Coronary artery (tissue), 2 donors: ENCODE results near the gene ARHGEF12.
A peak's percentile ranks its signal among the peaks of the same experiment; 100 is the strongest.

Experiments used
- DNase-seq: peaks from one replicate; pipeline ENCODE4 v3.0.0-alpha.2; 2017; ENCODE audit warnings: low spot score
- H3K27ac ChIP-seq, 2 donors: fragments of 200-600 bp; sonication (generic); one replicate each; pipeline ENCODE4 v1.5.1; 2016 to 2019
- H3K4me3 ChIP-seq: fragments of 200-600 bp; sonication (generic); 2 replicates; pipeline ENCODE4 v1.5.1; 2016; ENCODE audit warnings: mild to moderate bottlenecking, moderate library complexity
- CTCF ChIP-seq: fragments of 200-600 bp; sonication (generic); IDR thresholded peaks from one replicate; pipeline ENCODE4 v1.5.1; 2019; ENCODE audit warnings: antibody characterized with exemption

ARHGEF12 gene

GRCh38 chr11:120295099-120295498 is 41.1 kb upstream of the ARHGEF12 start:
- H3K4me3 ChIP-seq: no peak overlapping the region
- TF ChIP-seq CTCF: no peak
- no peak overlapping the region for H3K27ac ChIP-seq
- DNase-seq: no peak

DNA sequence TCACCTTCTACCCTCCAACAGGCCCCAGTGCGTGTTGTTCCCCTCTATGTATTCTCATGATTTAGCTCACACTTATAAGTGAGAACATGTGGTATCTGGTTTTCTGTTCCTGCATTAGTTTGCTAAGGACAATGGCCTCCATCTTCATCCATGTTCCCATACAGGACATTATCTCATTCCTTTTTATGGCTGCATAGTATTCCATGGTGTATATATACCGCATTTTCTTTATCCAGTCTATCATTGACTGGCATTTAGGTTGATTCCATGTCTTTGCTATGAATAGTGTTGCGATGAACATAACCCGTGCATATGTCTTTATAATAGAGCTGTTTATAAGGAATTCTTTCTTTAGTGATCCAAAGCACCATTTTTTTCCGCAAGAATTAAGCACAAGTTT is 39.7 kb upstream of the ARHGEF12 start:
- TF ChIP-seq CTCF: no peak
- no peak overlapping the region for H3K4me3 ChIP-seq
- no peak overlapping the region for H3K27ac ChIP-seq
- no peak for DNase-seq

- no peak for DNase-seq
- H3K27ac ChIP-seq: no peak overlapping the region
- no peak for TF ChIP-seq CTCF
- no peak overlapping the region for H3K4me3 ChIP-seq
Measured at GRCh38 chr11:120298461-120298860, 37.8 kb upstream of the ARHGEF12 start.

GRCh38 chr11:120302001-120302805 is 34.0 kb upstream of the ARHGEF12 start:
- no peak overlapping the region for H3K4me3 ChIP-seq
- TF ChIP-seq CTCF: no peak
- no peak for DNase-seq
- no peak overlapping the region for H3K27ac ChIP-seq

DNA sequence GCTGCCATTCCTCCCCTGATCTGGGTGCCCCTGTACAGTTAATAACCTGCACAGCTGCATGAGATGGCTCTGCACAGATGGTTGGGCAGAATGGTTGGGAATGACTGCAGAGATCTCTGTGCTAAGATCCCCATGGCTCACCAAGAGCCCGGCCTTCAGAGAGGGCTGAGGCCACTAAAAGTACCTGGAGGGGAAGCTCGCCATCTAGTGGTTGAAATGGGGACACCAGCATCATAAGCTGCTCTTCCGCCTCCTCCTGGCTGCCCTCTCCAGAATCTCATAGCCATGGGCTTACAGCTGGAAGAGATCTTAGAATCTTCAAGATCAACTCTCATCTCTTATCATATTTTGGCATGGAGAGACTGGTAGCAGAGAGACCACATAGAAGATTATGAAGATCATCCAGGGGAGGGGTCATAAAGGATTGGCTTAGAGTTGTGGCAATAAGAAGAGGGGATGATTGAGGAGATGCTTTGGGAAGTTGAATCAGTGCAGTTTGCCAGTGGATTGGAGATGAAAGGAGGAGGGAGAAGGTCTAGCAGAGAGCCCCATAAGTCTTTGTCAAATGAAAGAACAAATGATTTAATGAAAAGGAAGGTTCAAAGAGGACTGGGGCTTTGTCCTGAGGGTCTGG is 33.1 kb upstream of the ARHGEF12 start:
- DNase-seq: no peak
- H3K27ac ChIP-seq: no peak overlapping the region
- no peak overlapping the region for H3K4me3 ChIP-seq
- peak; percentile 87 for TF ChIP-seq CTCF

DNA sequence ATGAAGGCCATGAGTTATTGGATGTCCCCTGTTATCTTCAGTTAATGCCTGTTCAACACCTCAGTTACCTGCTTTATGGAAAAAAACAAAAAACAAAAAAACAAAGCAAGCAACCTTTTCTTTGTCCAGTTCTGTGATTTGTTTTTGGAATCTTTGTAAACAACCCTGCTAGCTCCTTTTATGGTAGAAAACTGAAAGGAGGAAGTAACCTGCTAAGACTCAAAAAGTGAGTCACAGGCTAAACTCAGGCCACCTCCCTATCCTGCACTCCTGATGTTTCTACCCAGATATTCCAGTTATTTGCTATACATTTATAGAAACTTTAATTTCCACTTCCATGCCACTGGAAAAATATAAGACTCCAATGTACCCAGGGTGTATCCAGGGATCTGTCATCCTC is 31.7 kb upstream of the ARHGEF12 start:
- Histone ChIP-seq H3K4me3 (no peak overlapping the region), H3K27ac (no peak overlapping the region)
- no peak for TF ChIP-seq CTCF
- no peak for DNase-seq

DNA sequence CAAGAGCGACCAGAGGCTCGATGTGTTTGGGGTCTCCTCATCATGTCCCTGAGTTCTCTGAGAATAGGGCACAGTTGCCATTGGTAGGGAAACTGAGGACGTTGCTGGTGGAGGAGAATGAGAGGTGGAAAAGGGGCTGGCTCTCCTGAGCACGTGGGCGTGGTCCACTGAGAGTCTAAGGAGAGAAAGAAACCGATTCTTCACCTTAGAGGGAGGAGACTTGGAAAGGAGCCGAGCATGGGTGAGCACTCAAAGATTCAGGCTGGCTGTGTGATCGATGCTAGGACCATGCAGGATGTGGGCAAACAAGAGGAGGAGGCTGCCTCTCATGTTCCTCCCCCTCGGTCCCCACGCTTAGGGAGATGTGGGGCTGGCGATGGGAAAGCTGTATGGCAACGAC is 30.9 kb upstream of the ARHGEF12 start:
- Histone ChIP-seq H3K4me3 (no peak overlapping the region), H3K27ac (no peak overlapping the region)
- no peak for TF ChIP-seq CTCF
- DNase-seq: no peak
